BLaER1 treated with 17β-estradiol and CSF1 and Interleukin-3, amounts not matched to agents 10 nM and 100 nM (cell line): Measurements from ENCODE around the gene NFATC2IP.
A peak's percentile ranks its signal among the peaks of the same experiment; 100 is the strongest.

Source experiments
- H3K27ac ChIP-seq, 11 experiments: shearing (Covaris generic); formaldehyde crosslinking; 2 replicates each; pipeline ENCODE4 v1.8.1; 2022
- H3K27me3 ChIP-seq, 11 experiments: shearing (Covaris generic); formaldehyde crosslinking; 2 replicates each; pipeline ENCODE4 v1.8.1; 2022
- H3K36me3 ChIP-seq, 11 experiments: shearing (Covaris generic); formaldehyde crosslinking; 2 replicates each; pipeline ENCODE4 v1.8.1; 2022
- H3K4me1 ChIP-seq, 10 experiments: shearing (Covaris generic); formaldehyde crosslinking; 2 replicates each; pipeline ENCODE4 v1.8.1; 2022
- H3K4me2 ChIP-seq, 11 experiments: shearing (Covaris generic); formaldehyde crosslinking; 2 replicates each; pipeline ENCODE4 v1.8.1; 2022
- H3K4me3 ChIP-seq, 10 experiments: shearing (Covaris generic); formaldehyde crosslinking; 2 replicates each; pipeline ENCODE4 v1.8.1; 2022
- H3K9ac ChIP-seq, 11 experiments: shearing (Covaris generic); formaldehyde crosslinking; 2 replicates each; pipeline ENCODE4 v1.8.1; 2022
- H3K9me3 ChIP-seq, 11 experiments: shearing (Covaris generic); formaldehyde crosslinking; replicated peaks in 1 of 11; 2 replicates each; pipeline ENCODE4 v1.8.1; 2022
- H4K20me1 ChIP-seq, 11 experiments: shearing (Covaris generic); formaldehyde crosslinking; 2 replicates each; pipeline ENCODE4 v1.8.1; 2022
- Cebpa-rat ChIP-seq, 11 experiments: shearing (Covaris generic); IDR thresholded peaks; 2 replicates each; pipeline ENCODE4 v1.8.1; 2022

The NFATC2IP gene

DNA sequence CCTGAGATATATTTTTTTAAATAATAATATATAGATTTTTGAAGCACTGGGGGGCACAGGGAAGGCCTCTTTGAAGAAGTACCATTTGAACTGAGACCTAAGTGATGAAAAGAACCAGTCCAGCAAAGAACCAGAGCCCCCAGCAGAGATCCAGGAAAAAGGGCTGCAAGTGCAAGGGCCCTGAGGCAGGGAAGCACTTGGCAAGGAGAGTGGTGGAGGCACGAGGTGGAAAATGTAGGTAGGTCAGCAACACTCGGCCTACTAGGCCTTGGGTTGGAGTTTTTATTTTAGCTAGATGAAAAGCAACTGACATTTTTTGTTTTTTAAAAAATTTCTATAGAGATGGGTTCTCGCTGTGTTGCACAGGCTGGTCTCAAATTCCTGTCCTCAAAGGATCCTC, 20.5 kb upstream of the NFATC2IP start:
- peak overlapping the region in 7 of 10 experiments; percentile 74 to 95 (median 89); a peak in 8 of 20 replicates for H3K4me3 ChIP-seq
- H4K20me1 ChIP-seq: peaks cover 0 to 13% (median 0%) of the 10 kb centered on the region in 11 experiments; a peak in 4 of 22 replicates
- peaks cover 0 to 21% (median 17%) of the 10 kb centered on the region in 11 experiments; a peak in 16 of 22 replicates for H3K36me3 ChIP-seq
- TF ChIP-seq Cebpa-rat (IDR thresholded peaks at IDR 0.05): no peak
- peaks cover 34 to 76% (median 71%) of the 10 kb centered on the region in 10 experiments for H3K4me1 ChIP-seq
- peak overlapping the region; percentile 70 to 96 (median 92); a peak in 21 of 22 replicates for H3K9ac ChIP-seq
- H3K27ac ChIP-seq: peak overlapping the region; percentile 61 to 94 (median 92); a peak in 21 of 22 replicates
- no peaks in the 10 kb centered on the region for H3K9me3 ChIP-seq
- peak overlapping the region; percentile 82 to 98 (median 94) for H3K4me2 ChIP-seq
- no peaks in the 10 kb centered on the region for H3K27me3 ChIP-seq

DNA sequence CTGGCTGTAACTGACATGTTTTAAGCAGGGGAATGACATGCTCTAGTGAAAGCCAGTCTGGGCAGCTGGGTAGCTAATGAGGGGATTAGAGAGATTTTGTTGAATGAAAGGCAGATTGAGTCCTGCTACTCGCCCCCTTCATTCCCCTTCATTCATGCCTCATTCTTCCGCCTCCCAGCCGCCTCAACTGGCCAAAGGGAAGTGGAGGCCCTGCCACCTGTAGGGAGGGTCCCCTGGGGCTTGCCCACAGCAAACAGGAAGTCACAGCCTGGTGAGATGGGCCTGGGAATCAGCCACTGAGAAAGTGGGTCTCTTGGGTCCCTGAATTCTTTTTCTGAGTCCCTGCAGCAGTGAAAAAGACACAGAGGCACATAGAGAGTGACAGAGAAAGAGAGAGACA, 20.1 kb upstream of the NFATC2IP start:
- no peaks in the 10 kb centered on the region for H3K27me3 ChIP-seq
- peak overlapping the region; percentile 82 to 98 (median 94) for H3K4me2 ChIP-seq
- no peaks in the 10 kb centered on the region for H3K9me3 ChIP-seq
- peak overlapping the region; percentile 61 to 94 (median 92); a peak in 21 of 22 replicates for H3K27ac ChIP-seq
- TF ChIP-seq Cebpa-rat (IDR thresholded peaks at IDR 0.05): no peak
- peak overlapping the region in 9 of 10 experiments; percentile 0 to 95 (median 89); a peak in 16 of 20 replicates for H3K4me3 ChIP-seq
- peaks cover 0 to 26% (median 22%) of the 10 kb centered on the region in 11 experiments; a peak in 16 of 22 replicates for H3K36me3 ChIP-seq
- peak overlapping the region; percentile 70 to 96 (median 92) for H3K9ac ChIP-seq
- peaks cover 37 to 80% (median 76%) of the 10 kb centered on the region in 10 experiments for H3K4me1 ChIP-seq
- peaks cover 0 to 16% (median 0%) of the 10 kb centered on the region in 11 experiments; a peak in 5 of 22 replicates for H4K20me1 ChIP-seq

DNA sequence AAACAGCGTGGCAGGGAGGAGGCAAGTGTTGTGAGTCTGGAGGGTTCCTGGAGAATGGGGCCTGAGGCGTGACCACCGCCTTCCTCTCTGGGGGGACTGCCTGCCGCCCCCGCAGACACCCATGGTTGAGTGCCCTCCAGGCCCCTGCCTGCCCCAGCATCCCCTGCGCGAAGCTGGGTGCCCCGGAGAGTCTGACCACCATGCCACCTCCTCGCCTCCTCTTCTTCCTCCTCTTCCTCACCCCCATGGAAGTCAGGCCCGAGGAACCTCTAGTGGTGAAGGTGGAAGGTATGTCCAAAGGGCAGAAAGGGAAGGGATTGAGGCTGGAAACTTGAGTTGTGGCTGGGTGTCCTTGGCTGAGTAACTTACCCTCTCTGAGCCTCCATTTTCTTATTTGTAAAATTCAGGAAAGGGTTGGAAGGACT, 18.9 kb upstream of the NFATC2IP start, which contains the start of gene CD19:
TSS of gene CD19 (plus strand) at position 171 of the 425 bp plus-strand sequence. CDS start at position 201, 30 bp downstream.
- H3K4me1 ChIP-seq: peaks cover 49 to 90% (median 83%) of the 10 kb centered on the region in 10 experiments
- H3K4me3 ChIP-seq: peak within 1 kb of the TSS; percentile 37 to 95 (median 87)
- peaks cover 0 to 27% (median 2%) of the 10 kb centered on the region in 11 experiments; a peak in 10 of 22 replicates for H4K20me1 ChIP-seq
- H3K9ac ChIP-seq: peak within 1 kb of the TSS; percentile 79 to 96 (median 92)
- TF ChIP-seq Cebpa-rat (IDR thresholded peaks at IDR 0.05): no peak
- peaks cover 0 to 6% (median 0%) of the 10 kb centered on the region in 11 experiments; a peak in 2 of 22 replicates for H3K9me3 ChIP-seq
- H3K36me3 ChIP-seq: peaks cover 0 to 37% (median 33%) of the 10 kb centered on the region in 11 experiments; a peak in 18 of 22 replicates
- no peaks in the 10 kb centered on the region for H3K27me3 ChIP-seq
- peak within 1 kb of the TSS; percentile 81 to 94 (median 92) for H3K27ac ChIP-seq
- H3K4me2 ChIP-seq: peak within 1 kb of the TSS; percentile 82 to 98 (median 94)

DNA sequence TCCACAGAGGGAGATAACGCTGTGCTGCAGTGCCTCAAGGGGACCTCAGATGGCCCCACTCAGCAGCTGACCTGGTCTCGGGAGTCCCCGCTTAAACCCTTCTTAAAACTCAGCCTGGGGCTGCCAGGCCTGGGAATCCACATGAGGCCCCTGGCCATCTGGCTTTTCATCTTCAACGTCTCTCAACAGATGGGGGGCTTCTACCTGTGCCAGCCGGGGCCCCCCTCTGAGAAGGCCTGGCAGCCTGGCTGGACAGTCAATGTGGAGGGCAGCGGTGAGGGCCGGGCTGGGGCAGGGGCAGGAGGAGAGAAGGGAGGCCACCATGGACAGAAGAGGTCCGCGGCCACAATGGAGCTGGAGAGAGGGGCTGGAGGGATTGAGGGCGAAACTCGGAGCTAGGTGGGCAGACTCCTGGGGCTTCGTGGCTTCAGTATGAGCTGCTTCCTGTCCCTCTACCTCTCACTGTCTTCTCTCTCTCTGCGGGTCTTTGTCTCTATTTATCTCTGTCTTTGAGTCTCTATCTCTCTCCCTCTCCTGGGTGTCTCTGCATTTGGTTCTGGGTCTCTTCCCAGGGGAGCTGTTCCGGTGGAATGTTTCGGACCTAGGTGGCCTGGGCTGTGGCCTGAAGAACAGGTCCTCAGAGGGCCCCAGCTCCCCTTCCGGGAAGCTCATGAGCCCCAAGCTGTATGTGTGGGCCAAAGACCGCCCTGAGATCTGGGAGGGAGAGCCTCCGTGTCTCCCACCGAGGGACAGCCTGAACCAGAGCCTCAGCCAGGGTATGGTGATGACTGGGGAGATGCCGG, 18.2 kb upstream of the NFATC2IP start:
- peaks cover 0 to 45% (median 40%) of the 10 kb centered on the region in 11 experiments; a peak in 18 of 22 replicates for H3K36me3 ChIP-seq
- H3K9me3 ChIP-seq: peaks cover 0 to 6% (median 0%) of the 10 kb centered on the region in 11 experiments; a peak in 2 of 22 replicates
- H3K4me2 ChIP-seq: peak overlapping the region; percentile 82 to 98 (median 94)
- peaks cover 52 to 92% (median 81%) of the 10 kb centered on the region in 10 experiments for H3K4me1 ChIP-seq
- H4K20me1 ChIP-seq: peaks cover 0 to 34% (median 4%) of the 10 kb centered on the region in 11 experiments; a peak in 11 of 22 replicates
- H3K4me3 ChIP-seq: peak overlapping the region; percentile 37 to 95 (median 87)
- TF ChIP-seq Cebpa-rat (IDR thresholded peaks at IDR 0.05): no peak
- H3K27ac ChIP-seq: peak overlapping the region; percentile 81 to 94 (median 92)
- H3K27me3 ChIP-seq: no peaks in the 10 kb centered on the region
- peak overlapping the region; percentile 79 to 96 (median 92) for H3K9ac ChIP-seq

DNA sequence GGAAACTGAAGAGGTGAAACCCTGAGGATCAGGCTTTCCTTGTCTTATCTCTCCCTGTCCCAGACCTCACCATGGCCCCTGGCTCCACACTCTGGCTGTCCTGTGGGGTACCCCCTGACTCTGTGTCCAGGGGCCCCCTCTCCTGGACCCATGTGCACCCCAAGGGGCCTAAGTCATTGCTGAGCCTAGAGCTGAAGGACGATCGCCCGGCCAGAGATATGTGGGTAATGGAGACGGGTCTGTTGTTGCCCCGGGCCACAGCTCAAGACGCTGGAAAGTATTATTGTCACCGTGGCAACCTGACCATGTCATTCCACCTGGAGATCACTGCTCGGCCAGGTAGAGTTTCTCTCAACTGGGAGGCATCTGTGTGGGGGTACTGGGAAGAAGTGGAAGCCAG, 17.6 kb upstream of the NFATC2IP start:
- peak overlapping the region; percentile 79 to 96 (median 92) for H3K9ac ChIP-seq
- H3K4me2 ChIP-seq: peak overlapping the region; percentile 82 to 98 (median 94)
- H3K9me3 ChIP-seq: peaks cover 0 to 6% (median 0%) of the 10 kb centered on the region in 11 experiments; a peak in 2 of 22 replicates
- H3K4me1 ChIP-seq: peaks cover 52 to 88% (median 75%) of the 10 kb centered on the region in 10 experiments
- peaks cover 0 to 36% (median 5%) of the 10 kb centered on the region in 11 experiments; a peak in 11 of 22 replicates for H4K20me1 ChIP-seq
- peak overlapping the region; percentile 37 to 95 (median 87) for H3K4me3 ChIP-seq
- peak overlapping the region; percentile 81 to 94 (median 92) for H3K27ac ChIP-seq
- no peak for TF ChIP-seq Cebpa-rat (IDR thresholded peaks at IDR 0.05)
- no peaks in the 10 kb centered on the region for H3K27me3 ChIP-seq
- H3K36me3 ChIP-seq: peaks cover 0 to 51% (median 47%) of the 10 kb centered on the region in 11 experiments; a peak in 18 of 22 replicates

DNA sequence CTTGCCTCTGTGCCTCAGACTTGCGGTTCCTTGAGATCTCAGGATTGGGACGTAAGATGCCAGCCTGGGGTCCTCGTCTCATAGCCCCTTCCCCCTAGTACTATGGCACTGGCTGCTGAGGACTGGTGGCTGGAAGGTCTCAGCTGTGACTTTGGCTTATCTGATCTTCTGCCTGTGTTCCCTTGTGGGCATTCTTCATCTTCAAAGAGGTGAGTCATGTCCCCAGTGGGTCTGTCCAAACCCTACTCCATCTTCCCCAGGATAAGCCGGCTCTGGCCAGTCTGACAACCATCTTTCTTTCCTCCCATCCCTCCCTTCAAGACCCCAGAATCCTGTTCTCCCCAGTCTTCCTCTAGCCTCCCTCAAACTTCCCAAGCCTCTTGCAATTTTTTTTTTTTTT, 15.4 kb upstream of the NFATC2IP start:
- Histone ChIP-seq H3K9me3 (peaks cover 0 to 6% (median 0%) of the 10 kb centered on the region in 11 experiments; a peak in 2 of 22 replicates), H3K27me3 (no peaks in the 10 kb centered on the region), H4K20me1 (peaks cover 0 to 41% (median 10%) of the 10 kb centered on the region in 11 experiments; a peak in 12 of 22 replicates), H3K27ac (peak overlapping the region in 5 of 11 experiments; percentile 30 to 60 (median 41); a peak in 7 of 22 replicates), H3K9ac (peak overlapping the region in 1 of 11 experiments; percentile 18; a peak in 1 of 22 replicates), H3K4me3 (0 out of 20 replicates have a peak overlapping the region, but pooled peaks of 1 of the 10 experiments have one; percentile 31), H3K4me2 (peak overlapping the region in 10 of 11 experiments; percentile 43 to 98 (median 90); a peak in 20 of 22 replicates), H3K36me3 (peaks cover 0 to 73% (median 65%) of the 10 kb centered on the region in 11 experiments; a peak in 19 of 22 replicates), H3K4me1 (peaks cover 47 to 71% (median 55%) of the 10 kb centered on the region in 10 experiments)
- TF ChIP-seq Cebpa-rat (IDR thresholded peaks at IDR 0.05): no peak

DNA sequence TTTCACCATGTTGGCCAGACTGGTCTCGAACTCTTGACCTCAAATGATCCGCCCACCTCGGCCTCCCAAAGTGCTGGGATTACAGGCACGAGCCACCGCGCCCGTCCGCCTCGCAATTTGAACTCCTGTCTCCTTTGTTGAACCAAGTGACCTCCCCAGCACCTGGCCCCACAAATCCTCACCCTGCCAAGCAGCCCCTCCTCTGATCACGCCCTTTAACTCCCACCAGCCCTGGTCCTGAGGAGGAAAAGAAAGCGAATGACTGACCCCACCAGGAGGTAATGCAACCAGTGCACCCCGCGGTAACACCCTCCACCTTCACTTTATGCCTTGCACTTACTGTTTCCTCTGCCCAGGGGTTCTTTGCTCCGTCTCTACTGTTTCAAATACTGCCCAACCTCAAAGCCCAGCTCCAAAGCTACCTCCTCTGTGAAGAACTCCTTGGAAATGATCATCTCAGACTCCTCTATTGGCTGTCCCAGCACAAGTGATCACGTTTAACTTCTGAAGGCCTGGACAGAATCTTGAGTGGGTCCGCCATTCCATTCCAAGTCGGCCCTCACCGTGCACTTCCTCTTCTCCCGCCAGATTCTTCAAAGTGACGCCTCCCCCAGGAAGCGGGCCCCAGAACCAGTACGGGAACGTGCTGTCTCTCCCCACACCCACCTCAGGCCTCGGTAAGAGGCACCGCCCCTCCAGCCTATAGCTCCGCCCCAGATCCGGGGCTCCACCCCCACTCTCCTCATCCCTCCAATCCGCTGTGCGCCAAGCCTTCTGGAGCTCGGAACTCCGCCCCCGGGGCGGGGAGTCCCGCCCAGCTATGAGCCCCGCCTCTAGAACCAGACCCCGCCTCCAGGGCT, 14.6 kb upstream of the NFATC2IP start:
- Histone ChIP-seq H3K36me3 (peaks cover 0 to 75% (median 65%) of the 10 kb centered on the region in 11 experiments; a peak in 19 of 22 replicates), H4K20me1 (peaks cover 0 to 41% (median 10%) of the 10 kb centered on the region in 11 experiments; a peak in 12 of 22 replicates), H3K4me3 (peak overlapping the region in 5 of 10 experiments; percentile 4 to 27 (median 26); a peak in 4 of 20 replicates), H3K9me3 (peaks cover 0 to 6% (median 0%) of the 10 kb centered on the region in 11 experiments; a peak in 2 of 22 replicates), H3K4me1 (peaks cover 39 to 62% (median 47%) of the 10 kb centered on the region in 10 experiments), H3K27ac (peak overlapping the region in 8 of 11 experiments; percentile 4 to 60 (median 36); a peak in 12 of 22 replicates), H3K9ac (peak overlapping the region in 2 of 11 experiments; percentile 15 to 18; a peak in 2 of 22 replicates), H3K4me2 (peak overlapping the region; percentile 43 to 98 (median 89)), H3K27me3 (no peaks in the 10 kb centered on the region)
- no peak for TF ChIP-seq Cebpa-rat (IDR thresholded peaks at IDR 0.05)
